H9 (cell line): ENCODE measurements around the gene GALNT12. TPM values are rescaled to one million over a fixed set of nuclear protein-coding genes. Genes with fewer than 3 reads are reported as not detected.

Experiments used
- DNase-seq: peaks from one replicate; pipeline ENCODE4 v3.0.0-alpha.2; 2017
- H2AFZ ChIP-seq: one replicate; pipeline ENCODE4 v1.6.1; 2013; ENCODE audit warnings: mild to moderate bottlenecking, low read length, control low read depth, moderate library complexity
- H2AK5ac ChIP-seq: 2 replicates; pipeline ENCODE4 v1.6.1; 2013; ENCODE audit warnings: low read length, control low read depth, mixed read lengths; ENCODE audit not compliant: insufficient read length
- H2BK120ac ChIP-seq: one replicate; pipeline ENCODE4 v1.6.1; 2013; ENCODE audit warnings: low read depth, mild to moderate bottlenecking, low read length, control low read depth, inconsistent platforms; ENCODE audit not compliant: poor library complexity, severe bottlenecking
- H2BK12ac ChIP-seq: 2 replicates; pipeline ENCODE4 v1.6.1; 2013; ENCODE audit warnings: low read length, control low read depth, mixed read lengths, low read depth; ENCODE audit not compliant: insufficient read length
- H2BK15ac ChIP-seq: 2 replicates; pipeline ENCODE4 v1.6.1; 2013; ENCODE audit warnings: low read depth, low read length, control low read depth
- H2BK20ac ChIP-seq: one replicate; pipeline ENCODE4 v1.6.1; 2013; ENCODE audit warnings: low read depth, mild to moderate bottlenecking, low read length, control low read depth, inconsistent platforms; ENCODE audit not compliant: poor library complexity, severe bottlenecking
- H2BK5ac ChIP-seq: 2 replicates; pipeline ENCODE4 v1.6.1; 2013; ENCODE audit warnings: low read length, control low read depth, mixed read lengths; ENCODE audit not compliant: insufficient read length
- H3K14ac ChIP-seq: 2 replicates; pipeline ENCODE4 v1.6.1; 2013; ENCODE audit warnings: low read length, control low read depth; ENCODE audit not compliant: insufficient read depth
- H3K18ac ChIP-seq: 2 replicates; pipeline ENCODE4 v1.6.1; 2013; ENCODE audit warnings: low read depth, mild to moderate bottlenecking, mixed read lengths, low read length, control low read depth; ENCODE audit not compliant: insufficient read length
- H3K23ac ChIP-seq: 2 replicates; pipeline ENCODE4 v1.6.1; 2013; ENCODE audit warnings: low read length, control low read depth, mixed read lengths, low read depth; ENCODE audit not compliant: insufficient read length
- H3K23me2 ChIP-seq: 2 replicates; pipeline ENCODE4 v1.6.1; 2013; ENCODE audit warnings: low read depth, mild to moderate bottlenecking, mixed read lengths, low read length, control low read depth; ENCODE audit not compliant: insufficient read length, poor library complexity, severe bottlenecking
- H3K27ac ChIP-seq: 2 replicates; pipeline ENCODE4 v1.5.1; 2013; ENCODE audit warnings: low read length, control low read depth, mixed read lengths, low read depth; ENCODE audit not compliant: insufficient read length
- H3K27me3 ChIP-seq: 2 replicates; pipeline ENCODE4 v1.6.1; 2013; ENCODE audit warnings: low read length, control low read depth, inconsistent platforms; ENCODE audit not compliant: insufficient read depth
- H3K4ac ChIP-seq: 2 replicates; pipeline ENCODE4 v1.6.1; 2013; ENCODE audit warnings: low read depth, mild to moderate bottlenecking, control low read depth, inconsistent platforms, low read length, moderate library complexity
- H3K4me1 ChIP-seq: 2 replicates; pipeline ENCODE4 v1.6.1; 2013; ENCODE audit warnings: low read length, control low read depth, inconsistent platforms; ENCODE audit not compliant: insufficient read depth
- H3K4me2 ChIP-seq: 2 replicates; pipeline ENCODE4 v1.6.1; 2013; ENCODE audit warnings: low read length, control low read depth, mixed read lengths; ENCODE audit not compliant: insufficient read length, insufficient read depth
- H3K56ac ChIP-seq: 2 replicates; pipeline ENCODE4 v1.6.1; 2013; ENCODE audit warnings: low read depth, mild to moderate bottlenecking, mixed read lengths, low read length, control low read depth; ENCODE audit not compliant: insufficient read length
- H3K79me1 ChIP-seq: 2 replicates; pipeline ENCODE4 v1.6.1; 2013; ENCODE audit warnings: low read depth, mild to moderate bottlenecking, moderate library complexity, low read length, control low read depth, inconsistent platforms; ENCODE audit not compliant: insufficient read depth, poor library complexity, severe bottlenecking
- H3K79me2 ChIP-seq: 2 replicates; pipeline ENCODE4 v1.6.1; 2013; ENCODE audit warnings: low read length, control low read depth, inconsistent platforms; ENCODE audit not compliant: insufficient read depth
- H3K9ac ChIP-seq: 2 replicates; pipeline ENCODE4 v1.6.1; 2013; ENCODE audit warnings: low read length, control low read depth, mixed read lengths; ENCODE audit not compliant: insufficient read length; ENCODE audit errors: extremely low read depth
- H3K9me3 ChIP-seq: one replicate; pipeline ENCODE4 v1.6.1; 2013; ENCODE audit warnings: low read depth, low read length, inconsistent platforms; ENCODE audit not compliant: control insufficient read depth
- H3T11ph ChIP-seq: one replicate; pipeline ENCODE4 v1.6.1; 2013; ENCODE audit warnings: mild to moderate bottlenecking, low read length, control low read depth, inconsistent platforms
- H4K20me1 ChIP-seq: one replicate; pipeline ENCODE4 v1.6.1; 2013; ENCODE audit not compliant: control insufficient read depth, insufficient read length, insufficient read depth
- H4K5ac ChIP-seq: 2 replicates; pipeline ENCODE4 v1.6.1; 2013; ENCODE audit warnings: low read depth, mild to moderate bottlenecking, mixed read lengths, low read length, control low read depth; ENCODE audit not compliant: insufficient read length
- H4K8ac ChIP-seq: replicated peaks from 2 replicates; pipeline ENCODE4 v1.6.1; 2013; ENCODE audit warnings: low read length, control low read depth, mixed read lengths, low read depth; ENCODE audit not compliant: insufficient read length
- H4K91ac ChIP-seq: 2 replicates; pipeline ENCODE4 v1.6.1; 2013; ENCODE audit warnings: low read depth, mild to moderate bottlenecking, moderate library complexity, mixed read lengths, low read length, control low read depth; ENCODE audit not compliant: insufficient read length
- H3K27ac Mint-ChIP-seq, 3 experiments: 2 replicates in 2 of 3; 3 replicates in 1 of 3; pipeline ENCODE4 v1.8.0; 2020 to 2021; ENCODE audit warnings: mixed read lengths in 3 of 3, mild to moderate bottlenecking in 1 of 3, moderate library complexity in 1 of 3
- H3K27me3 Mint-ChIP-seq: 2 replicates; pipeline ENCODE4 v1.8.0; 2021; ENCODE audit warnings: low read depth, mild to moderate bottlenecking, moderate library complexity, mixed read lengths
- H3K36me3 Mint-ChIP-seq, 3 experiments: 2 replicates in 2 of 3; 3 replicates in 1 of 3; pipeline ENCODE4 v1.8.0; 2020 to 2021; ENCODE audit warnings: low read depth in 3 of 3, mixed read lengths in 3 of 3; ENCODE audit not compliant: insufficient read depth in 1 of 3
- H3K4me1 Mint-ChIP-seq, 2 experiments: 2 replicates each; pipeline ENCODE4 v1.8.0; 2020; ENCODE audit warnings: mixed read lengths in 2 of 2
- H3K4me3 Mint-ChIP-seq, 2 experiments: 2 replicates in 1 of 2; 3 replicates in 1 of 2; pipeline ENCODE4 v1.8.0; 2020 to 2021; ENCODE audit warnings: mild to moderate bottlenecking in 2 of 2, mixed read lengths in 2 of 2, moderate library complexity in 1 of 2
- H3K9me3 Mint-ChIP-seq, 2 experiments: 2 replicates in 1 of 2; 3 replicates in 1 of 2; pipeline ENCODE4 v1.8.0; 2020; ENCODE audit warnings: mild to moderate bottlenecking in 2 of 2, mixed read lengths in 2 of 2, moderate library complexity in 1 of 2
- CTCF ChIP-seq: fragments of 200-600 bp; sonication (generic); conservative IDR thresholded peaks from 3 replicates; pipeline ENCODE4 v1.8.0; 2021; ENCODE audit warnings: antibody characterized with exemption, mild to moderate bottlenecking
- WGBS: extraction: QIAGEN DNeasy Blood & Tissue Kit; methylation state at CpG from one replicate; pipeline ENCODE4 v1.1.7; 2013; ENCODE audit warnings: missing lambda C conversion rate, low lambda C conversion rate, mixed read lengths; ENCODE audit not compliant: insufficient read length; ENCODE audit errors: extremely low coverage; 5-methylcytosine and 5-hydroxymethylcytosine counted together
- total RNA-seq: library from RNA; stranded (reverse); gene quantifications from 2 replicates; pipeline ENCODE4 v1.2.1, GENCODE V29; 2021

GALNT12 gene
- total RNA-seq, 1 experiment from 2014 or later: 18.0 TPM

- no peak overlapping the region for H3K4me2 ChIP-seq
- no peak overlapping the region for H3K9ac ChIP-seq
- Mint-ChIP-seq H3K4me1 (no peaks in the 10 kb centered on the region), H3K27ac (no peak overlapping the region), H3K9me3 (no peaks in the 10 kb centered on the region; a peak in 3 of 5 replicates), H3K36me3 (peaks cover 10 to 23% (median 19%) of the 10 kb centered on the region in 3 experiments; a peak in 6 of 7 replicates), H3K4me3 (no peak overlapping the region), H3K27me3 (no peaks in the 10 kb centered on the region)
- H3K27ac ChIP-seq: no peak overlapping the region
- H3K9me3 ChIP-seq: no peaks in the 10 kb centered on the region
- no peak for DNase-seq
- H4K91ac ChIP-seq: no peak overlapping the region
- H4K8ac ChIP-seq: no peak overlapping the region
- no CpG with 5 or more reads among the region's 3 CpGs for WGBS
- no peak overlapping the region for H4K5ac ChIP-seq
- H2BK12ac ChIP-seq: no peak overlapping the region
- H3K4ac ChIP-seq: no peak overlapping the region
- no peak overlapping the region for H2BK20ac ChIP-seq
- TF ChIP-seq CTCF: no peak
- no peak overlapping the region for H3K56ac ChIP-seq
- H3K14ac ChIP-seq: no peak overlapping the region
- no peaks in the 10 kb centered on the region for H3K4me1 ChIP-seq
- no peak overlapping the region for H3K18ac ChIP-seq
- H3T11ph ChIP-seq: no peak overlapping the region
- no peak overlapping the region for H3K23ac ChIP-seq
- no peaks in the 10 kb centered on the region for H3K79me2 ChIP-seq
- H3K79me1 ChIP-seq: no peaks in the 10 kb centered on the region
- H4K20me1 ChIP-seq: no peaks in the 10 kb centered on the region
- no peak overlapping the region for H2AK5ac ChIP-seq
- H3K27me3 ChIP-seq: no peaks in the 10 kb centered on the region
- H2BK120ac ChIP-seq: no peak overlapping the region
- H3K23me2 ChIP-seq: no peaks in the 10 kb centered on the region
- no peak overlapping the region for H2BK15ac ChIP-seq
- H2AFZ ChIP-seq: no peak overlapping the region
- H2BK5ac ChIP-seq: no peak overlapping the region
Measured at GRCh38 chr9:98819231-98819630, 11.8 kb downstream of the GALNT12 start.
